IMR-90 (cell line): ENCODE data around the gene MIER2.

Source experiments
- CTCF ChIP-seq: conservative IDR thresholded peaks from 2 replicates; pipeline ENCODE4 v1.5.1; 2012; ENCODE audit warnings: mild to moderate bottlenecking, low read depth, low read length, improper control_type of control experiment
- ELK1 ChIP-seq: fragments of 150-350 bp; IDR thresholded peaks from 2 replicates; pipeline ENCODE4 v1.6.1; 2016; ENCODE audit warnings: low read depth, mild to moderate bottlenecking, low read length, moderate library complexity, borderline replicate concordance
- RFX5 ChIP-seq: IDR thresholded peaks from 2 replicates; pipeline ENCODE4 v1.8.0; 2012; ENCODE audit warnings: low read depth, mild to moderate bottlenecking, low read length, moderate library complexity

- TF ChIP-seq RFX5 (no peak), CTCF (no peak), ELK1 (no peak)
Measured at GRCh38 chr19:292281-292884, 52.2 kb downstream of the MIER2 start.
